ENCODE data around the gene ZNF236. TPM values are rescaled to one million over a fixed set of nuclear protein-coding genes. Genes with fewer than 3 reads are reported as not detected.
A peak's percentile ranks its signal among the peaks of the same experiment; 100 is the strongest.

Gene ZNF236
- total RNA-seq, 2 experiments from 2014 or later: 13.7 to 25.7 TPM

- POLR2A ChIA-PET: no interaction called here
- ATAC-seq: no peak
- H3K27me3 Mint-ChIP-seq: no peaks in the 10 kb centered on the region
- no peaks in the 10 kb centered on the region for H3K9me3 Mint-ChIP-seq (ENCODE audit: low read depth)
- DNase-seq: no peak
- intact Hi-C loops (cut with DNase I, micrococcal nuclease): loop anchor here in 1 of 2 experiments (10.0 kb wide), 1 partner anchor 541 kb away; no protein-coding TSS in a partner anchor
- CTCF ChIA-PET: interaction anchor here (0.5 to 2.1 kb wide), 3 partner anchors 8 to 722 kb away, joined by 3 to 10 read pairs (median 4); no protein-coding TSS in a partner anchor
- H3K36me3 Mint-ChIP-seq (ENCODE audit: low read depth): peaks cover 40% of the 10 kb centered on the region
- H3K27ac Mint-ChIP-seq: no peak overlapping the region
- no peaks in the 10 kb centered on the region for H3K4me1 Mint-ChIP-seq
- no peak overlapping the region for H3K4me3 Mint-ChIP-seq
These were observed 91.2 kb downstream of the ZNF236 start for GRCh38 chr18:76913583-76913982.

GRCh38 chr18:76914314-76914713 is 92.0 kb downstream of the ZNF236 start:
- no peaks in the 10 kb centered on the region for H3K4me1 Mint-ChIP-seq
- intact Hi-C loops (cut with DNase I, micrococcal nuclease): loop anchor here in 1 of 2 experiments (10.0 kb wide), 1 partner anchor 540 kb away; no protein-coding TSS in a partner anchor
- POLR2A ChIA-PET: no interaction called here
- no peak overlapping the region for H3K4me3 Mint-ChIP-seq
- no peaks in the 10 kb centered on the region for H3K27me3 Mint-ChIP-seq
- CTCF ChIA-PET: no interaction called here
- peaks cover 38% of the 10 kb centered on the region for H3K36me3 Mint-ChIP-seq (ENCODE audit: low read depth)
- ATAC-seq (no peak), DNase-seq (no peak)
- H3K9me3 Mint-ChIP-seq (ENCODE audit: low read depth): no peaks in the 10 kb centered on the region
- no peak overlapping the region for H3K27ac Mint-ChIP-seq

DNA sequence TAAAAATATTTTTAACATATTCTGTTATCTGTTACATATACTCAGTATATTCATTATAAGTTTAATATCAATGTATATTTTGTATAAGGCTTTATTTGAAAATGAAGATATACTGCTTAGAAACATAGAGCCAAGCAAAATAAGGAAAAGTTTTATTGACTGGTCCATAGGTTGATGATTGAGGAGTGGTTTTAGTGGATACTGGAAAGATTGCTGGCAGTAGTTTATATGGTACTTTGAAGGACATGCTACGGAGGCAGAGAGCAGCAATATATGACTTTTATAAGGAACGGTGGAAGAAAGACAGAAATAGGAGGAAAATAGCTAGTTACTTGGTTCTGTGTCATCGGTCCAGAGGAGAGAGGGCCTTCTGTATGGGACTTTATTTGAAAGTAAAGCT is 92.4 kb downstream of the ZNF236 start:
- Mint-ChIP-seq H3K4me3 (no peak overlapping the region), H3K27ac (no peak overlapping the region), H3K27me3 (no peaks in the 10 kb centered on the region), H3K36me3 (ENCODE audit: low read depth) (peaks cover 39% of the 10 kb centered on the region), H3K9me3 (ENCODE audit: low read depth) (no peaks in the 10 kb centered on the region), H3K4me1 (no peaks in the 10 kb centered on the region)
- DNase-seq (no peak), ATAC-seq (no peak)
- intact Hi-C loops (cut with DNase I, micrococcal nuclease): loop anchor here in 1 of 2 experiments (10.0 kb wide), 1 partner anchor 540 kb away; no protein-coding TSS in a partner anchor
- POLR2A ChIA-PET: interaction anchor here (0.5 kb wide), 1 partner anchor 100 kb away, joined by 3 read pairs; no protein-coding TSS in a partner anchor
- CTCF ChIA-PET: no interaction called here

DNA sequence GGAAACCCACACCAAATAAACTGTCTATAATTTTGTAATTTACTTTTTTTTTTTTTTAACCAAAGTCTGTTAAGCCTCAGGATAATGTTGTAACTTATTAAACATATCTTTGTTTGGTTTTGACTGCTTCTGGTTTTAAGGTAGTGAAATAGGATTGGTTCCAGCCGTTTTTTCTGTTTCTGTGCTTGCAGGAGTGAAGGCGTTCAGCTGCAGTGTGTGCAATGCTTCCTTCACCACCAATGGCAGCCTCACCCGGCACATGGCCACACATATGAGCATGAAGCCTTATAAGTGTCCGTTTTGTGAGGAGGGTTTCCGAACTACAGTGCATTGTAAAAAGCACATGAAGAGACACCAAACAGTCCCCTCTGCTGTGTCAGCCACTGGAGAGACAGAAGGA is 93.1 kb downstream of the ZNF236 start:
- intact Hi-C loops (cut with DNase I, micrococcal nuclease): loop anchor here in 1 of 2 experiments (10.0 kb wide), 1 partner anchor 539 kb away; no protein-coding TSS in a partner anchor
- H3K4me3 Mint-ChIP-seq: no peak overlapping the region
- no peak for ATAC-seq
- no peak for DNase-seq
- CTCF ChIA-PET: no interaction called here
- no peaks in the 10 kb centered on the region for H3K4me1 Mint-ChIP-seq
- no peaks in the 10 kb centered on the region for H3K9me3 Mint-ChIP-seq (ENCODE audit: low read depth)
- POLR2A ChIA-PET: interaction anchor here (0.5 kb wide), 1 partner anchor 101 kb away, joined by 3 read pairs; no protein-coding TSS in a partner anchor
- no peak overlapping the region for H3K27ac Mint-ChIP-seq
- peaks cover 40% of the 10 kb centered on the region for H3K36me3 Mint-ChIP-seq (ENCODE audit: low read depth)
- H3K27me3 Mint-ChIP-seq: no peaks in the 10 kb centered on the region

- ATAC-seq: no peak
- peaks cover 15% of the 10 kb centered on the region for H3K4me1 Mint-ChIP-seq
- CTCF ChIA-PET: interaction anchor here (0.6 to 2.0 kb wide), 7 partner anchors 8 to 730 kb away, joined by 3 to 10 read pairs (median 4); no protein-coding TSS in a partner anchor
- H3K9me3 Mint-ChIP-seq (ENCODE audit: low read depth): no peaks in the 10 kb centered on the region
- H3K27ac Mint-ChIP-seq: no peak overlapping the region
- POLR2A ChIA-PET: interaction anchor here (0.6 kb wide), 1 partner anchor 121 kb away, joined by 6 read pairs; no protein-coding TSS in a partner anchor
- no peaks in the 10 kb centered on the region for H3K27me3 Mint-ChIP-seq
- no peak overlapping the region for H3K4me3 Mint-ChIP-seq
- intact Hi-C loops (cut with DNase I, micrococcal nuclease): loop anchor here in 1 of 2 experiments (5.0 kb wide), 2 partner anchors 119 to 291 kb away; no protein-coding TSS in a partner anchor
- H3K36me3 Mint-ChIP-seq (ENCODE audit: low read depth): peaks cover 37% of the 10 kb centered on the region
- no peak for DNase-seq
These were observed 98.6 kb downstream of the ZNF236 start for GRCh38 chr18:76920974-76921373.

DNA sequence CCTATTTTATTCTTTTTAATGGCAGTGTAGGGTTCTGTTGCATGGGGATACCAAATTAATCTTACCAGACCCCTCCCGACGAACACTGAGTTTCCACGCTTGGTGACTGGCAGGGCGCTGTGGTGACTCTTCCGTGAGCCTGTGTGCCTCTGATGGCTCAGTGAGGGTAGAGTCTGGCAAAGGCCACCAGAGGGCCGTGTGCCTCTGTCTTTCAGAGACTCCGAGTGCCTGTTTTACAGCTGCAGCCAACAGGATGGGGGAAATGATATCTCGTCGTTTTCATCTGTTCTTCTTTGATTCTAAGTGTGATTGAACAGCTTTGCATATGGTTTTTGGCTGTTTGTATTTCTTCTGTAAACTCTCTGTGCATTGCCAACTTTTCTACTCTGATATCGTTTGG is 99.8 kb downstream of the ZNF236 start:
- Mint-ChIP-seq H3K27ac (no peak overlapping the region), H3K36me3 (ENCODE audit: low read depth) (peaks cover 34% of the 10 kb centered on the region), H3K27me3 (no peaks in the 10 kb centered on the region), H3K4me1 (peaks cover 15% of the 10 kb centered on the region), H3K9me3 (ENCODE audit: low read depth) (no peaks in the 10 kb centered on the region), H3K4me3 (no peak overlapping the region)
- intact Hi-C loops (cut with DNase I, micrococcal nuclease): loop anchor here (1.0 to 5.0 kb wide), 6 partner anchors 61 to 729 kb away; no protein-coding TSS in a partner anchor
- peak; percentile 71 for DNase-seq
- ChIA-PET CTCF (interaction anchor here (0.6 to 2.0 kb wide), 5 partner anchors 9 to 729 kb away, joined by 3 to 10 read pairs (median 5); no protein-coding TSS in a partner anchor), POLR2A (interaction anchor here (0.6 kb wide), 1 partner anchor 782 kb away, joined by 5 read pairs; no protein-coding TSS in a partner anchor)
- peak; percentile 97 for ATAC-seq

DNA sequence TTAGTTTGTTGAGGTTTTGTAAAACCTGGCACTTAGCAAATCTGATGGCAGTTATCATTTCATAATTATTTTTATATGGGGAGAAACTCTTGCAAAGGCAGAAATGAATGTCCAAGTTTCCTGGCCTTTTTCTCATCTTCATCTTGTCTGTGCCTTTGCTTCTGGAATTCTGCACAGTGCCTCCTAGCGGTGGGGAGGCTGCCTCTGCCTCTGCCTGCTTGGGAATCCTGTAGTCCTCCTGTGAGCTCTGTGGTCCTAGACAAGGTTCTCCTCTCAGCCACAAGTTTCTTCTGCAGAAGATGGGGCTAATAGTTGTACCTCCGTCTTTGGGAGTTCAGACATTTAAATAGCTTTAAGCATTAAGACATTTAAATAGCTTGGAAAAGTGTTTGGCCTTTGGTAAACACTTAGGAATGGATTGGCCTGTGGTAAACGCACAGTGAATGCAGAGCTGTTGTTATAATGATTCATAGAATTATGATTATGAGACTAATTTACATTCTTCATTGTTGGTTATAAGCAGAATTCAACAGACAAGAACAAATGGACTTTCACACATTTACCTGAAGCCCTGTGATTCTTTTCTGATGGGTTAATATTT is 101.2 kb downstream of the ZNF236 start:
- Mint-ChIP-seq H3K9me3 (ENCODE audit: low read depth) (no peaks in the 10 kb centered on the region), H3K27me3 (no peaks in the 10 kb centered on the region), H3K4me3 (no peak overlapping the region), H3K4me1 (peaks cover 15% of the 10 kb centered on the region), H3K27ac (no peak overlapping the region), H3K36me3 (ENCODE audit: low read depth) (peaks cover 26% of the 10 kb centered on the region)
- ChIA-PET POLR2A (no interaction called here), CTCF (interaction anchor here (0.7 to 1.6 kb wide), 4 partner anchors 20 to 138 kb away, joined by 3 to 6 read pairs (median 4); no protein-coding TSS in a partner anchor)
- intact Hi-C loops (cut with DNase I, micrococcal nuclease): loop anchor here (2.0 to 5.0 kb wide), 5 partner anchors 121 to 727 kb away; no protein-coding TSS in a partner anchor
- DNase-seq (no peak), ATAC-seq (no peak)

GRCh38 chr18:76925501-76925900 is 103.1 kb downstream of the ZNF236 start:
- intact Hi-C loops (cut with DNase I, micrococcal nuclease): no loop called here

DNA sequence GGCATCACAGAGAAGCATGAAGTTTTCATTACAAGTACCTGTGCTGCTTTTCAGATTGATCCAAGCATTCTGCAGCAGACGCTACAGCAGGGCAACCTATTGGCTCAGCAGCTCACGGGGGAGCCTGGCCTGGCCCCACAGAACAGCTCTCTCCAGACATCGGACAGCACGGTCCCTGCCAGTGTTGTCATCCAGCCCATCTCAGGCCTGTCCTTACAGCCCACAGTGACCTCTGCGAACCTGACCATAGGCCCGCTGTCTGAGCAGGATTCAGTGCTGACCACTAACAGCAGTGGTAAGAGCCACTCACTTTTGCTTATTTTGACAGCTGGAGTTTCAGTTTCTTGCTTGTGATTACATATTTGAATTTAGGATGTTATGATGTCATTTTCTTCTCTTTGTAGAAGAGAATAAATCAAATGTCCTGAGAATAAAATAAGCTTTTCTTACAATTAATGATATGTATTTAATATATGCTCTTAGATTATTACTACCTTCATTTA is 104.9 kb downstream of the ZNF236 start:
- ATAC-seq (no peak), DNase-seq (no peak)
- Mint-ChIP-seq H3K27ac (no peak overlapping the region), H3K36me3 (ENCODE audit: low read depth) (peaks cover 26% of the 10 kb centered on the region), H3K27me3 (no peaks in the 10 kb centered on the region), H3K4me1 (peaks cover 1% of the 10 kb centered on the region), H3K9me3 (ENCODE audit: low read depth) (no peaks in the 10 kb centered on the region), H3K4me3 (no peak overlapping the region)
- POLR2A ChIA-PET: no interaction called here
- CTCF ChIA-PET: interaction anchor here (0.9 to 1.3 kb wide), 2 partner anchors 124 to 156 kb away, joined by 4 to 7 read pairs; no protein-coding TSS in a partner anchor
- intact Hi-C loops (cut with DNase I, micrococcal nuclease): no loop called here

More at GRCh38 chr18:76925501-76925900, 103.1 kb downstream of the ZNF236 start:
- CTCF ChIA-PET: interaction anchor here (1.6 to 1.7 kb wide), 2 partner anchors 58 to 123 kb away, joined by 5 to 6 read pairs; no protein-coding TSS in a partner anchor
- Mint-ChIP-seq H3K27ac (no peak overlapping the region), H3K4me3 (no peak overlapping the region), H3K36me3 (ENCODE audit: low read depth) (peaks cover 29% of the 10 kb centered on the region), H3K9me3 (ENCODE audit: low read depth) (no peaks in the 10 kb centered on the region), H3K4me1 (peaks cover 15% of the 10 kb centered on the region), H3K27me3 (no peaks in the 10 kb centered on the region)
- DNase-seq (no peak), ATAC-seq (no peak)
- POLR2A ChIA-PET: no interaction called here

DNA sequence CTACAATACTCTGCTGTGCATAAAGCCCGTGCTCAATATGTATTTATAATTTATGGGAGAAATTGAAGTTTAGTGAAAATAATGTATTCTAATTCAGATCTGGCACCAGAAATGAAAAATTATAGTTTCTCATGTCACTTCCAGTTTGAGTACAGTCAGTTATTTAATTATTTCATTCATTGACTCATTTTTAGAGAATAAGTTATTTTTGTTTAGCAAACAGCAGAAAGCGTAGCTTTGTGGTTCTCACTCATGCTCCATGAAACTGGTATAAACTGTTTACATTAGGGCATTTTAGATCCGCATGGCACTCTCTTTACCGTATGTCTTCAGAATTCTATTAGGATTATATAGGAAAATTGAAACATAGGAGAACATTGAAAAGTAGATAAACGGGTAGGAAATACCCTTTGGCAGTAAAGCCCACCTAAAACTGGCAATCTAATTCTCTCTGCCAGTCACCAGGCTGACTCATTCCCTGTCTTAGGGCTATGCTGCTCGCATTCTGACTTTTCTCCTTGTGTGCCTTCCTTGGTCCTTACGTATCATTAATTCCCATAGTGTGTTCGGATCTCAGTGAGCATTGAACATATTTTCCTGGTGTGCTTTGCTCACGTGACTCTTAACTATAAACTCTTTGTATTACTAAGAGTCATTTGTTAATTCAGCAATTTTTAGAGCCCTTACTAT is 106.0 kb downstream of the ZNF236 start:
- Mint-ChIP-seq H3K4me1 (no peaks in the 10 kb centered on the region), H3K27me3 (no peaks in the 10 kb centered on the region), H3K27ac (no peak overlapping the region), H3K36me3 (ENCODE audit: low read depth) (peaks cover 32% of the 10 kb centered on the region), H3K9me3 (ENCODE audit: low read depth) (no peaks in the 10 kb centered on the region), H3K4me3 (no peak overlapping the region)
- DNase-seq (no peak), ATAC-seq (no peak)
- ChIA-PET CTCF (no interaction called here), POLR2A (no interaction called here)
- intact Hi-C loops (cut with DNase I, micrococcal nuclease): no loop called here

GRCh38 chr18:76931171-76931570 is 108.8 kb downstream of the ZNF236 start:
- no peaks in the 10 kb centered on the region for H3K4me1 Mint-ChIP-seq
- ATAC-seq (no peak), DNase-seq (no peak)
- POLR2A ChIA-PET: no interaction called here
- no peak overlapping the region for H3K4me3 Mint-ChIP-seq
- no peak overlapping the region for H3K27ac Mint-ChIP-seq
- intact Hi-C loops (cut with DNase I, micrococcal nuclease): no loop called here
- CTCF ChIA-PET: interaction anchor here (1.1 to 1.7 kb wide), 4 partner anchors 9 to 69 kb away, joined by 3 to 7 read pairs (median 6); no protein-coding TSS in a partner anchor
- peaks cover 32% of the 10 kb centered on the region for H3K36me3 Mint-ChIP-seq (ENCODE audit: low read depth)
- H3K27me3 Mint-ChIP-seq: no peaks in the 10 kb centered on the region
- no peaks in the 10 kb centered on the region for H3K9me3 Mint-ChIP-seq (ENCODE audit: low read depth)

Data from activated CD4-positive, alpha-beta T cell treated with anti-CD3 and anti-CD28 coated beads for 36 hours (primary cell).